ENCODE results near the gene RNU1-4.
"Not testable (repeated sequence)": the region's sequence is repeated elsewhere in the genome, so short reads cannot be mapped to it uniquely, and the experiment has no call there.

The RNU1-4 gene

GRCh38 chr1:16700138-16700895 is 40.0 kb upstream of the RNU1-4 start:
- not testable (repeated sequence) for H3K27ac ChIP-seq (ENCODE audit: low read depth, low read length, severe bottlenecking); H3K4me3 ChIP-seq (ENCODE audit: extremely low read depth, insufficient read depth, low read length, poor library complexity, severe bottlenecking); H3K4me1 ChIP-seq (ENCODE audit: control insufficient read depth, insufficient read depth, low read length, poor library complexity, severe bottlenecking); H3K36me3 ChIP-seq (ENCODE audit: control insufficient read depth, insufficient read depth, low read length); H3K9me3 ChIP-seq (ENCODE audit: control insufficient read depth, low read length)
- WGBS, 2 experiments (ENCODE audit: insufficient coverage in 2 of 2), result no CpG with 5 or more reads among the region's 57 CpGs

GRCh38 chr1:16701189-16701588 is 39.1 kb upstream of the RNU1-4 start:
- not testable (repeated sequence) for H3K9me3 ChIP-seq (ENCODE audit: control insufficient read depth, low read length); H3K4me3 ChIP-seq (ENCODE audit: extremely low read depth, insufficient read depth, low read length, poor library complexity, severe bottlenecking); H3K36me3 ChIP-seq (ENCODE audit: control insufficient read depth, insufficient read depth, low read length); H3K27ac ChIP-seq (ENCODE audit: low read depth, low read length, severe bottlenecking); H3K4me1 ChIP-seq (ENCODE audit: control insufficient read depth, insufficient read depth, low read length, poor library complexity, severe bottlenecking)
- no CpG with 5 or more reads among the region's 37 CpGs for WGBS, 2 experiments (ENCODE audit: insufficient coverage in 2 of 2)

GRCh38 chr1:16702280-16702679 is 38.0 kb upstream of the RNU1-4 start:
- WGBS, 2 experiments (ENCODE audit: insufficient coverage in 2 of 2), result 83% methylated on average over 1 of the region's 5 CpGs; no CpG with 5 or more reads in 1 of the 2 experiments
- not testable (repeated sequence) for H3K27ac ChIP-seq (ENCODE audit: low read depth, low read length, severe bottlenecking); H3K9me3 ChIP-seq (ENCODE audit: control insufficient read depth, low read length); H3K36me3 ChIP-seq (ENCODE audit: control insufficient read depth, insufficient read depth, low read length); H3K4me3 ChIP-seq (ENCODE audit: extremely low read depth, insufficient read depth, low read length, poor library complexity, severe bottlenecking); H3K4me1 ChIP-seq (ENCODE audit: control insufficient read depth, insufficient read depth, low read length, poor library complexity, severe bottlenecking)

GRCh38 chr1:16703141-16703540 is 37.2 kb upstream of the RNU1-4 start:
- not testable (repeated sequence) for H3K9me3 ChIP-seq (ENCODE audit: control insufficient read depth, low read length); H3K27ac ChIP-seq (ENCODE audit: low read depth, low read length, severe bottlenecking); H3K4me1 ChIP-seq (ENCODE audit: control insufficient read depth, insufficient read depth, low read length, poor library complexity, severe bottlenecking); H3K4me3 ChIP-seq (ENCODE audit: extremely low read depth, insufficient read depth, low read length, poor library complexity, severe bottlenecking); H3K36me3 ChIP-seq (ENCODE audit: control insufficient read depth, insufficient read depth, low read length)
- WGBS, 2 experiments (ENCODE audit: insufficient coverage in 2 of 2), result no CpG with 5 or more reads among the region's 7 CpGs

GRCh38 chr1:16703602-16704001 is 36.7 kb upstream of the RNU1-4 start:
- H3K4me3 ChIP-seq (ENCODE audit: extremely low read depth, insufficient read depth, low read length, poor library complexity, severe bottlenecking); H3K27ac ChIP-seq (ENCODE audit: low read depth, low read length, severe bottlenecking); H3K36me3 ChIP-seq (ENCODE audit: control insufficient read depth, insufficient read depth, low read length); H3K9me3 ChIP-seq (ENCODE audit: control insufficient read depth, low read length); H3K4me1 ChIP-seq (ENCODE audit: control insufficient read depth, insufficient read depth, low read length, poor library complexity, severe bottlenecking): not testable (repeated sequence)
- WGBS, 2 experiments (ENCODE audit: insufficient coverage in 2 of 2), result 85 to 100% methylated on average over 1 to 2 of the region's 5 CpGs

GRCh38 chr1:16704076-16704475 is 36.2 kb upstream of the RNU1-4 start:
- not testable (repeated sequence) for H3K4me3 ChIP-seq (ENCODE audit: extremely low read depth, insufficient read depth, low read length, poor library complexity, severe bottlenecking); H3K27ac ChIP-seq (ENCODE audit: low read depth, low read length, severe bottlenecking); H3K36me3 ChIP-seq (ENCODE audit: control insufficient read depth, insufficient read depth, low read length); H3K4me1 ChIP-seq (ENCODE audit: control insufficient read depth, insufficient read depth, low read length, poor library complexity, severe bottlenecking); H3K9me3 ChIP-seq (ENCODE audit: control insufficient read depth, low read length)
- WGBS, 2 experiments (ENCODE audit: insufficient coverage in 2 of 2), result 83% methylated on average over 2 of the region's 13 CpGs; no CpG with 5 or more reads in 1 of the 2 experiments

- H3K36me3 ChIP-seq (ENCODE audit: control insufficient read depth, insufficient read depth, low read length); H3K4me3 ChIP-seq (ENCODE audit: extremely low read depth, insufficient read depth, low read length, poor library complexity, severe bottlenecking); H3K27ac ChIP-seq (ENCODE audit: low read depth, low read length, severe bottlenecking); H3K9me3 ChIP-seq (ENCODE audit: control insufficient read depth, low read length); H3K4me1 ChIP-seq (ENCODE audit: control insufficient read depth, insufficient read depth, low read length, poor library complexity, severe bottlenecking): not testable (repeated sequence)
- 86% methylated on average over 1 of the region's 16 CpGs; no CpG with 5 or more reads in 1 of the 2 experiments for WGBS, 2 experiments (ENCODE audit: insufficient coverage in 2 of 2)
Observed at GRCh38 chr1:16704502-16705100, 35.7 kb upstream of the RNU1-4 start.

- not testable (repeated sequence) for H3K9me3 ChIP-seq (ENCODE audit: control insufficient read depth, low read length); H3K4me1 ChIP-seq (ENCODE audit: control insufficient read depth, insufficient read depth, low read length, poor library complexity, severe bottlenecking); H3K4me3 ChIP-seq (ENCODE audit: extremely low read depth, insufficient read depth, low read length, poor library complexity, severe bottlenecking); H3K36me3 ChIP-seq (ENCODE audit: control insufficient read depth, insufficient read depth, low read length); H3K27ac ChIP-seq (ENCODE audit: low read depth, low read length, severe bottlenecking)
- WGBS, 2 experiments (ENCODE audit: insufficient coverage in 2 of 2), result 82 to 90% methylated on average over 3 to 5 of the region's 6 CpGs
Observed at GRCh38 chr1:16706302-16706701, 34.0 kb upstream of the RNU1-4 start.

- 0% methylated on average over 9 of the region's 99 CpGs; no CpG with 5 or more reads in 1 of the 2 experiments for WGBS, 2 experiments (ENCODE audit: insufficient coverage in 2 of 2)
- H3K9me3 ChIP-seq (ENCODE audit: control insufficient read depth, low read length); H3K4me1 ChIP-seq (ENCODE audit: control insufficient read depth, insufficient read depth, low read length, poor library complexity, severe bottlenecking); H3K36me3 ChIP-seq (ENCODE audit: control insufficient read depth, insufficient read depth, low read length); H3K27ac ChIP-seq (ENCODE audit: low read depth, low read length, severe bottlenecking): not testable (repeated sequence)
- peak overlapping the region; percentile 19 for H3K4me3 ChIP-seq (ENCODE audit: extremely low read depth, insufficient read depth, low read length, poor library complexity, severe bottlenecking)
Observed at GRCh38 chr1:16707130-16708093, 32.9 kb upstream of the RNU1-4 start.

- not testable (repeated sequence) for H3K4me1 ChIP-seq (ENCODE audit: control insufficient read depth, insufficient read depth, low read length, poor library complexity, severe bottlenecking); H3K36me3 ChIP-seq (ENCODE audit: control insufficient read depth, insufficient read depth, low read length); H3K27ac ChIP-seq (ENCODE audit: low read depth, low read length, severe bottlenecking); H3K9me3 ChIP-seq (ENCODE audit: control insufficient read depth, low read length); H3K4me3 ChIP-seq (ENCODE audit: extremely low read depth, insufficient read depth, low read length, poor library complexity, severe bottlenecking)
- WGBS, 2 experiments (ENCODE audit: insufficient coverage in 2 of 2), result no CpG with 5 or more reads among the region's 6 CpGs
Observed at GRCh38 chr1:16708704-16709103, 31.6 kb upstream of the RNU1-4 start.
